Endothelial cell of umbilical vein (primary cell): ENCODE data around the gene C1QTNF8. TPM values are rescaled to one million over a fixed set of nuclear protein-coding genes. Genes with fewer than 3 reads are reported as not detected.

Source experiments
- BruUV-seq: library from RNA; stranded (reverse); fragments of 400-500 nt; replicated peaks from 2 replicates; lab custom pipeline; 2021; lab: Mats Ljungman, UMichigan
- CTCF ChIA-PET: fragments of 300-600, 350-600 bp; sonication (Branson Sonifier 250); formaldehyde crosslinking; loops from one replicate; lab custom pipeline; 2021; ENCODE audit warnings: antibody characterized with exemption, inconsistent platforms; lab: Charles Lee
- POLR2A ChIA-PET: fragments of 300-600, 350-600 bp; sonication (Branson Sonifier 250); formaldehyde crosslinking; loops from one replicate; lab custom pipeline; 2021; ENCODE audit warnings: antibody characterized with exemption, inconsistent platforms; lab: Charles Lee
- DNase-seq: peaks from one replicate; pipeline ENCODE4 v3.0.0-alpha.2; 2011; ENCODE audit warnings: low read depth, low spot score
- FAIRE-seq: peaks from 2 replicates; lab custom pipeline; 2011; peaks lifted over from hg19 to GRCh38; lab: Jason Lieb, UNC
- H2AFZ ChIP-seq: 2 replicates; pipeline ENCODE4 v1.6.0; 2012; ENCODE audit warnings: low read depth, low read length, control low read depth, inconsistent platforms
- H3K27ac ChIP-seq: 2 replicates; pipeline ENCODE4 v1.5.1; 2011; ENCODE audit warnings: low read depth, mild to moderate bottlenecking, control low read depth, low read length, moderate library complexity; ENCODE audit not compliant: insufficient read depth
- H3K27me3 ChIP-seq, 2 experiments: 2 replicates each; pipeline versions ENCODE4 v1.6.0 to v1.6.1; 2011; ENCODE audit warnings: low read length in 2 of 2, mixed read lengths in 1 of 2; ENCODE audit not compliant: control insufficient read depth in 2 of 2, insufficient read depth in 2 of 2
- H3K36me3 ChIP-seq, 2 experiments: 2 replicates in 1 of 2; 3 replicates in 1 of 2; pipeline ENCODE4 v1.5.1; 2011; ENCODE audit warnings: low read length in 2 of 2, mild to moderate bottlenecking in 1 of 2, moderate library complexity in 1 of 2; ENCODE audit not compliant: control insufficient read depth in 2 of 2, insufficient read depth in 2 of 2; ENCODE audit errors: extremely low read depth in 1 of 2
- H3K4me1 ChIP-seq: 3 replicates; pipeline ENCODE4 v1.5.1; 2011; ENCODE audit warnings: mild to moderate bottlenecking, low read length; ENCODE audit not compliant: control insufficient read depth, insufficient read depth; ENCODE audit errors: extremely low read depth
- H3K4me2 ChIP-seq: 2 replicates; pipeline ENCODE4 v1.6.1; 2011; ENCODE audit warnings: low read length, control low read depth, mixed read lengths; ENCODE audit not compliant: insufficient read depth
- H3K4me3 ChIP-seq, 3 experiments: fragments of 200-600 bp in 1 of 3; sonication (generic), shearing (Covaris generic) in 1 of 3; replicated peaks in 1 of 3; 2 replicates each; pipeline ENCODE4 v1.5.1; 2011 to 2016; ENCODE audit warnings: control low read depth in 3 of 3, low read length in 3 of 3, mild to moderate bottlenecking in 2 of 3, inconsistent platforms in 1 of 3, low read depth in 1 of 3, moderate library complexity in 1 of 3; ENCODE audit not compliant: insufficient read depth in 1 of 3
- H3K79me2 ChIP-seq: 2 replicates; pipeline ENCODE4 v1.6.0; 2012; ENCODE audit warnings: low read length, inconsistent platforms; ENCODE audit not compliant: control insufficient read depth, insufficient read depth
- H3K9ac ChIP-seq: replicated peaks from 2 replicates; pipeline ENCODE3; 2011; ENCODE audit warnings: low read length, control low read depth; ENCODE audit not compliant: insufficient read depth; ENCODE audit errors: extremely low read depth
- H3K9me1 ChIP-seq: replicated peaks from 3 replicates; pipeline ENCODE4 v1.6.0; 2011; ENCODE audit warnings: mild to moderate bottlenecking, low read length; ENCODE audit not compliant: control insufficient read depth, insufficient read depth; ENCODE audit errors: extremely low read depth
- H3K9me3 ChIP-seq: replicated peaks from 2 replicates; pipeline ENCODE4 v1.5.1; 2012; ENCODE audit warnings: low read length, inconsistent platforms; ENCODE audit not compliant: control insufficient read depth, insufficient read depth
- H4K20me1 ChIP-seq: replicated peaks from 2 replicates; pipeline ENCODE3; 2011; ENCODE audit warnings: mild to moderate bottlenecking, low read length; ENCODE audit not compliant: control insufficient read depth, insufficient read depth; ENCODE audit errors: extremely low read depth
- CTCF ChIP-seq, 2 donors: IDR thresholded peaks; 1 replicate in 1 of 2; 2 replicates in 1 of 2; pipeline ENCODE4 v1.5.1; 2011; ENCODE audit warnings: low read length in 2 of 2, mild to moderate bottlenecking in 2 of 2, moderate library complexity in 2 of 2, control low read depth in 1 of 2, inconsistent platforms in 1 of 2, low read depth in 1 of 2; ENCODE audit not compliant: insufficient read depth in 1 of 2; ENCODE audit errors: extremely low read depth in 1 of 2
- EZH2 ChIP-seq: IDR thresholded peaks from 2 replicates; pipeline ENCODE4 v1.6.1; 2012; ENCODE audit warnings: borderline replicate concordance, low read depth, mild to moderate bottlenecking, moderate library complexity, low read length, inconsistent platforms; ENCODE audit not compliant: severe bottlenecking
- FOS ChIP-seq: IDR thresholded peaks from 2 replicates; pipeline ENCODE4 v1.6.1; 2011; ENCODE audit warnings: mild to moderate bottlenecking, low read length, moderate library complexity, borderline replicate concordance; ENCODE audit not compliant: insufficient read depth
- GATA2 ChIP-seq: IDR thresholded peaks from 2 replicates; pipeline ENCODE4 v1.7.0; 2011; ENCODE audit warnings: low read depth, mild to moderate bottlenecking, moderate library complexity, mixed read lengths, low read length; ENCODE audit not compliant: insufficient read length, insufficient read depth
- JUN ChIP-seq: IDR thresholded peaks from 2 replicates; pipeline ENCODE4 v1.6.1; 2011; ENCODE audit warnings: borderline replicate concordance, low read depth; ENCODE audit not compliant: insufficient read length, insufficient read depth
- MAX ChIP-seq: IDR thresholded peaks from 2 replicates; pipeline ENCODE4 v1.6.1; 2011; ENCODE audit not compliant: insufficient read depth, insufficient read length
- MYC ChIP-seq: IDR thresholded peaks from one replicate; pipeline ENCODE4 v1.6.1; 2011; ENCODE audit warnings: mild to moderate bottlenecking, low read depth, low read length
- POLR2A ChIP-seq: IDR thresholded peaks from 2 replicates; pipeline ENCODE4 v1.6.1; 2012; ENCODE audit warnings: low read depth, mild to moderate bottlenecking, control low read depth, low read length
- POLR2AphosphoS5 ChIP-seq: IDR thresholded peaks from 2 replicates; pipeline ENCODE4 v1.6.1; 2012; ENCODE audit warnings: low read depth, mild to moderate bottlenecking, control low read depth, low read length, moderate library complexity; ENCODE audit not compliant: insufficient read depth
- dilution Hi-C: fragments of 300-500 bp; cut with MboI; formaldehyde crosslinking; loops from one replicate; pipeline ENCODE4 v1.15.0; 2019; ENCODE audit warnings: low sequenced_read_pairs; ENCODE audit not compliant: extremely low pct_ligation_motif_present
- intact Hi-C: fragments of 100-400 bp; cut with micrococcal nuclease; formaldehyde crosslinking; loops from one replicate; pipeline ENCODE4 v1.10.0; 2022
- polyA plus RNA-seq, 4 experiments: library from polyadenylated mRNA; depleted of rRNA in 3 of 4; stranded (reverse) in 3 of 4; unstranded in 1 of 4; fragments of >200 nt; gene quantifications; 2 replicates each; pipeline versions ENCODE4 v1.2.1 to v1.2.3, GENCODE V29; 2011 to 2012; ENCODE audit warnings: missing spikeins in 1 of 4
- total RNA-seq: library from RNA; stranded (reverse); gene quantifications from 2 replicates; pipeline ENCODE4 v1.2.3, GENCODE V29; 2021

C1QTNF8 gene
- total and polyA plus RNA-seq, 2 donors (not counting 3 experiments of a cell fraction or from before 2014, with no cell fraction given) = not detected

DNA sequence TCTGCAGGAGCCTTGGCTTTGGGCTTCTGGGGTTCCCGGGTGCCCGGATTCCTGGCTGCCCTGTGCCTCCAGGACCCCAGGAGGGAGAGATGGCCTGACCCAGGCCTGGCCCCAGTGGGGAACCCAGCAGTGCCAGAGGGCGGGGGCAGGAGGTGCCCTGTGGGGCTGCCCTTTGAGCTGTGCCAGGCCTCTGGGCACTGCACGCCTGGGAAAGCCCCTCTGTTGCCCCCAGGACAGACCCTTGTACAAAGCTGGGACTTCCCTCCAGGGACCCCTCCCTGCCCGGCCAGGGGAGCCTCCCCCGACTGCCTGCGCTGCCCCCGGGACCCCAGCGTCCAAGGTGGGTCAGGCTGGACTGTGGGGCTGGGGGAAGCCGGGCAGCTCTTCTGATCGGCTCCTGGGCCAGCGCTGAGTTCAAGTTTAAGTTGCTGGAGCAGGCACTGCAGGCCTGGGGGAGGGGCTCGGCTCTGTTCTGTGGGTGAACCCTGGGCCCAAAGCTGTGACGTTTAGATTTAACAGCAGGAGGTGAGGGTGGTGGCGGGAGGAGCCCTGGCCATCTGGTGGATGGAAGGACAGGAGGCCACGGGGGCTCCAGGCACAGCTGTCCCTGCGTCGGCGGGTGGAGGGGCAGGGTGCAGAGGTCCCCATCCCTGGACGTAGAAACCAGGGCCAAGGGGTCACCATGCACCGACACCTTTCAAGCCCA, 27.6 kb upstream of the C1QTNF8 start:
- POLR2A ChIA-PET = no interaction called here
- no peak overlapping the region for H3K9ac ChIP-seq
- no peaks in the 10 kb centered on the region for H3K27me3 ChIP-seq
- H3K4me3 ChIP-seq = no peak overlapping the region
- no peak overlapping the region for H3K27ac ChIP-seq
- no peaks in the 10 kb centered on the region for H3K79me2 ChIP-seq
- CTCF ChIA-PET = interaction anchor here (1.4 kb wide), 1 partner anchor 66 kb away, joined by 6 read pairs; no protein-coding TSS in a partner anchor
- BruUV-seq = no TSS peak
- no peaks in the 10 kb centered on the region for H3K9me3 ChIP-seq
- dilution Hi-C loops (no loop called here), intact Hi-C loops (no loop called here)
- H2AFZ ChIP-seq = no peak overlapping the region
- DNase-seq = no peak
- H3K36me3 ChIP-seq = no peaks in the 10 kb centered on the region
- TF ChIP-seq EZH2 (no peak), MYC (no peak), JUN (no peak), POLR2A (no peak), FOS (no peak), POLR2AphosphoS5 (no peak), GATA2 (no peak), CTCF (IDR thresholded peaks at IDR 0.05; ENCODE audit: extremely low read depth in 1 of 2, insufficient read depth in 1 of 2, low read depth in 1 of 2, low read length in 2 of 2) (no peak), MAX (no peak)
- no peak for FAIRE-seq
- no peaks in the 10 kb centered on the region for H4K20me1 ChIP-seq
- H3K4me1 ChIP-seq = no peaks in the 10 kb centered on the region
- no peak overlapping the region for H3K4me2 ChIP-seq
- no peaks in the 10 kb centered on the region for H3K9me1 ChIP-seq
